ENCODE results near the gene ZNF275. TPM values are rescaled to one million over a fixed set of nuclear protein-coding genes. Genes with fewer than 3 reads are reported as not detected.

Gene ZNF275

GRCh38 chrX:153401133-153401764 is 67.3 kb downstream of the ZNF275 start, which contains the start of gene PNMA6E:
Gene PNMA6E (minus strand): TSS chrX:153401350. CDS start chrX:153398849, 2,501 bp downstream.
- H4K91ac ChIP-seq (ENCODE audit: low read length): no peak within 1 kb of the TSS
- no peak within 1 kb of the TSS for H3K4me2 ChIP-seq (ENCODE audit: low read length, poor library complexity, severe bottlenecking)
- H2BK5ac ChIP-seq (ENCODE audit: low read depth, low read length, poor library complexity, severe bottlenecking): no peak within 1 kb of the TSS
- no peak within 1 kb of the TSS for H2BK120ac ChIP-seq (ENCODE audit: low read depth, low read length)
- H3K4ac ChIP-seq (ENCODE audit: low read depth in 1 of 2, low read length in 2 of 2): no peak within 1 kb of the TSS
- H4K8ac ChIP-seq (ENCODE audit: low read length): no peak within 1 kb of the TSS
- no peak within 1 kb of the TSS for H2BK15ac ChIP-seq (ENCODE audit: low read depth, poor library complexity, severe bottlenecking)
- no peak within 1 kb of the TSS for H2AFZ ChIP-seq (ENCODE audit: low read depth, low read length)
- no peak within 1 kb of the TSS for H3K4me3 ChIP-seq (ENCODE audit: insufficient read depth in 1 of 2, low read depth in 1 of 2, low read length in 2 of 2)
- H3K9me3 ChIP-seq (ENCODE audit: control insufficient read depth, low read length): peaks cover 3% of the 10 kb centered on the region
- H3K79me1 ChIP-seq (replicated peaks; ENCODE audit: low read length, poor library complexity, severe bottlenecking): no peaks in the 10 kb centered on the region
- 98% methylated on average over 27 of the region's 29 CpGs for WGBS
- no peak within 1 kb of the TSS for H2BK12ac ChIP-seq (ENCODE audit: low read length in 2 of 2)
- H3K18ac ChIP-seq (ENCODE audit: low read depth in 1 of 2, low read length in 2 of 2): no peak within 1 kb of the TSS
- H3K36me3 ChIP-seq (ENCODE audit: control insufficient read depth in 1 of 2, insufficient read depth in 2 of 2, low read depth in 1 of 2, low read length in 2 of 2): no peaks in the 10 kb centered on the region
- DNase-seq: no peak
- no peaks in the 10 kb centered on the region for H3K4me1 ChIP-seq (ENCODE audit: control insufficient read depth, insufficient read depth, low read depth, low read length)
- H3K9ac ChIP-seq (ENCODE audit: low read length): no peak within 1 kb of the TSS
- peaks cover 3 to 31% of the 10 kb centered on the region in 2 experiments for H3K27me3 ChIP-seq (ENCODE audit: control insufficient read depth in 1 of 2, insufficient read depth in 1 of 2, low read length in 2 of 2)
- H3K14ac ChIP-seq (ENCODE audit: low read length in 2 of 2): no peak within 1 kb of the TSS
- H3K23ac ChIP-seq (ENCODE audit: low read length in 2 of 2): no peak within 1 kb of the TSS
- H3K27ac ChIP-seq (ENCODE audit: low read length, poor library complexity, severe bottlenecking): no peak within 1 kb of the TSS
- no peak within 1 kb of the TSS for H2AK5ac ChIP-seq (ENCODE audit: low read length, severe bottlenecking)

Small RNA genes within 50 kb of the gene (small RNA-seq; reads per million reads assigned to genes)
- not detected for gene AC152007.1 (ENCODE audit: low read depth)

Data from mesenchymal stem cell (in vitro differentiated cells and primary cell).